Activated CD4-positive, alpha-beta T cell treated with anti-CD3 and anti-CD28 coated beads, Interleukin-2, amount 50 U/mL, for 48 hours (primary cell): ENCODE results near the gene MAP3K15.
"Not testable (repeated sequence)": the region's sequence is repeated elsewhere in the genome, so short reads cannot be mapped to it uniquely, and the experiment has no call there.

Source experiments
- DNase-seq, 2 experiments: peaks; one replicate each; pipeline ENCODE4 v3.0.0-alpha.2; 2020

MAP3K15 gene

DNA sequence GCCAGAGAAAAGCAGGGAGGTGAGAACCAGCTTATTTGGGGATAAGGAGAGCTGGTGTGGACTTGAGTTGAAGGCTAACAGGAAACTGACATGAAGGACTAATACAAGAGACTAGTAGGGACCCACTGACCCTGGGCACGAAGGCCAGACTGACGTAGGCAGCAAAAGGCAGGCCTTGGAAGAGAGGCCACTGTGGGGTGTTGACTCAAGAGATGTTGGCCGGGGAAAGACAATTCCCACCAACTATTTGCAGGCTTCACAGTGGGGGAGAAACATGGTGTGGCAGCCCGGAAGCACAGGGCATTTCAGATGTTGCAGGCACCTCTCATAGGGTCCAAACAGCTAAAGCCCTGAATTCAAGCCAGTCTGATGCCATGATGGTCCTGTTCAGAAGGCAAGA lies 24.4 kb upstream of the MAP3K15 start:
- no peak for DNase-seq

DNA sequence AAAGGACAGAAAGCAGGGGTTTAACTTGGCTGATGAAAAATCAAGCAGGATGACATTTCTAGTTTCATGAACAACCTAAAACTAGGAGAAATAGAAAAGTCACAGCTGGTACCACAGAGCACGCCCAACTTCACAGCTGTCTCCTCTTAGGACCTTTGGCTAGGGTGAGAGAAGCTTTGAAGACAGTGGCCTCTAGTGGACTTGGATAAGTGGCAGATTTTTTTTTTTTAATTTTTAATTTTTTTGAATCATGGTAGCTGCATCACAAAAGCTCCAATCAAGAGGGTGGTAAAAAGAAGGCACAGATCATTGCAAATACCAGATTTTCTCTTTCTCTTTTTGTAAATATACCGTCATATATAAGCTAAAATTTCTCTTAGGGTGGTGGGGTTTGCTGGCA lies 20.2 kb upstream of the MAP3K15 start:
- no peak for DNase-seq

- no peak for DNase-seq
Observed at GRCh38 chrX:19532709-19533108, 17.4 kb upstream of the MAP3K15 start.

DNA sequence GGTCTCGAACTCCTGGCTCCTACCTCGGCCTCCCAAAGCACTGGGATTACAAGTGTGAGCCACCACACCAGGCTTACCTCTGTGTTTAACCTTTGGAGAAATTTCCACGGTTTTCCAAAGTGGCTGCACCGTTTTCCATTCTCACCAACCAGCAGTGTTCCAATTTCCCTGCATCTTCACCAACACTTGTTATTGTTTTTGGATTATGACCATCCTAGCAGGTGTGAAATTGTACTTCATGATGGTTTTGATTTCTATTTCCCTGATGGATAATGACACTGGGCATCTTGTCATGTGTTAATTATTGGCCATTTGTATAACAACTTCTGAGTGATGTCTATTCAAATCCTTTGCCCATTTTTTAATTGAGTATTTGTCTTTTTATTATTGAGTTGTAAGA lies 2.7 kb upstream of the MAP3K15 start:
- no peak for DNase-seq

- no peak for DNase-seq
Observed at GRCh38 chrX:19515615-19516105, 352 bp upstream of the MAP3K15 start.

DNA sequence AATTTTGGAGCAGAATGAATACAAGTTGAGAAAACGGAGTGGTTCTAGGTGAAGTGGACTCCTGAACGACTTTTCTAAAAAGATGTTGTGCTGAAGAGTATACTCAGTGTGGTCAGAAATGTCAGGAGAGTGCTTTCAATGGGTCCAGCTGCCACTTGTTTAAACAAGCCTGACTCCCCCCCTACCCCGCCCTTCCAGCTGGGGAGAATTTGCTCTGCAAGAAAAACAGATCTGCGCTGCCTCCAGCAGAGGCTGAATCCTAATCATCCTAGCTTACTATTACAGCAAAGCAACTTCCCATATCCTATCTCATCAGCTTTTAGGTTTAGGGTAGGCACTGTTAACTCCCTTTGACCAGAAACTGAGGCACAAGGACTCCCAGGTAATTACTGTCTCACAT lies 1.9 kb downstream of the MAP3K15 start:
- no peak for DNase-seq

- no peak for DNase-seq
Observed at GRCh38 chrX:19512961-19513360, 2.3 kb downstream of the MAP3K15 start.

DNA sequence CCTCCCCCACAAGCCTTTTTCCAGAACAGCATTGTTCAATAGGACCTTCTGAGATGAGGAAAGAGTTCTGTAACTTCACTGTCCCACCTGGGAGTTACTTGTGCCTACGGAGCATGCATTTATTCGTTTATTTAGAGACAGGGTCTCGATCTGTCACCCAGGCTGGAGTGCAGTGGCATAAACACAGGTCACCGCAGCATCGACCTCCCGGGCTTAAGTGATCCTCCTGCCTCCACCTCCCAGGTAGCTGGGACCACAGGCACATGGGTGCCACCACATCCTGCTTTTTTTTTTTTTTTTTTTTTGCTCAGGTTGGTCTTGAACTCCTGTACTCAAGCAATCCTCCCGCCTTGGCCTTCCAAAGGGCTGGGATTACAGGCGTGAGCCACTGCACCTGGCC lies 2.9 kb downstream of the MAP3K15 start:
- no peak for DNase-seq

- not testable (repeated sequence) for DNase-seq
Observed at GRCh38 chrX:19511796-19512195, 3.5 kb downstream of the MAP3K15 start.

DNA sequence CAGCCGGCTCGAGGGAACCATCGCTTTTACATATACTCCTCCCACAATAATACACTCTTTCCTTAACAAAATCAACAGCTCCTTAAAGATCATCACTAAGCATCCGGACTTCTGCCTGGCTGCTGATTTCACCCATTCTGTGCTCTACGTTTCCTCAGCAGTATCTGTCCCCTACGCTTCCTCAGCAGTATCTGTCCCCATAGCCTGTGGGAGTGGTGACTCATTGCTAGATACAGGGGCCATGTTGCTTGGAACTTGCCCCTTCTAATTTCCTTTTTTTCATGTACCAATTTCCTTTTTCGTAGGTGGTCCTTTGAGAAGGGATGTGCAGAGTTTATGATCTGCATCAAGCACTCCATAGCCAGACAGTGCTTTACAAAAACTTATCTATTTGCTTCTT lies 18.6 kb downstream of the MAP3K15 start:
- no peak for DNase-seq

- no peak for DNase-seq
Observed at GRCh38 chrX:19487520-19488200, 27.6 kb downstream of the MAP3K15 start.

DNA sequence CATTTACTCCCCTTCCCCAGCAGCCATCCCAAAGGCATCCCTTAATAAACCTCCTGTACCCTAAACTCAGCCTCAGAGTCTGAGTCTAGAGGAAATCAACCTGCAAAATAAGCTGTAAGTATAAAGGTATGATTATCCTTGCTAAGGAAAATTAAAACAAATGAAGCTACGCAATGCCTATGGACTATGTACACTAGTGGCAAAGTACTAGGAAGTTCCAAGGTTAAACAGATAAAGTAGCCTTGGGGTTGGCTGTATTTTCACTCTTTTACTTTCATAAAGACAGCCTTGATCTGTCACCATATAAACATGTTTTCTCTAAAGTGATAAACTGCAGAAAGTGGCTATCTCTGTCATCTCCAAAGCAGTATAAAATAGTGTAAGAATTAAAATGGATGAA lies 35.9 kb downstream of the MAP3K15 start:
- DNase-seq, result no peak

GRCh38 chrX:19468383-19468782 lies 46.9 kb downstream of the MAP3K15 start:
- DNase-seq, result not testable (repeated sequence)

GRCh38 chrX:19462879-19463278 lies 52.4 kb downstream of the MAP3K15 start:
- no peak for DNase-seq

DNA sequence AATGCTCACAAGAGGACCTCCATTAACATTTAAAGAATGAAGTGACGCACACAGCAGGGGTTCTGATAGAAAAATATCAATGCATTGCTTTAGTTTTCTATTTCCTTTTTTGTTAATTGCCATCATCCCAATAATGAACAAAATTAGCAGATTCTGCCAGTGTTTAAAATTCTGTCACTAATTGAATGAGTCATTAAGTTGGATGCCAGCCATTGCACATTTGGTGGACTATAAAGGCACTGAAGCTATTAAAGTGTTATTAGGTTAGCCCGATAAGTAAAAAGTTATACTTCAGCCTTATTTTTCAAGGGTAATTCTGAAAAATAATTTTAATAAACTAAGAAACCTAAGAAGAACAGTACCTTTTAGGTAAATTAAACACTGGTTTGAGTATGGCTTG lies 53.1 kb downstream of the MAP3K15 start:
- DNase-seq, result no peak

DNA sequence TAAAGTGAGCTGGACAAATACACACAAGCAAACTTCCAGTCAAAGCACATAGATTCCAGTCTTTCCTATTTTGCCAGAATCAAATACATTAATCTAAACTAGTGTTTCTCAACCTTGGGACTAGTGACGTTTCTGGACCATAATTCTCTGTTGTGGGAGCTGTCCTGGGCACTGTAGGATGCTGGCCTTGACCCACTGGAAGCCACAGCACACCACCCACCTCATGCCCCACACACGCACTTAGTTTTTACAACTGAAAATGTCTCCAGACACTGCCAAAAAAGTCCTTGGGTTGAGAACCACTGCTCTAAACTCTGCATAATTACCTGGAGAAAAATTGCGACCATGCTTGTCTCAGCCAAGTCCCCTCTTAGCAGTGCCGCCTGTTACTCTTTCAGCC lies 57.6 kb downstream of the MAP3K15 start:
- no peak for DNase-seq

- DNase-seq, result no peak
Observed at GRCh38 chrX:19448077-19448476, 67.2 kb downstream of the MAP3K15 start.

GRCh38 chrX:19446397-19446796 lies 68.9 kb downstream of the MAP3K15 start:
- DNase-seq, result no peak

GRCh38 chrX:19445772-19446171 lies 69.5 kb downstream of the MAP3K15 start:
- DNase-seq, result not testable (repeated sequence)

DNA sequence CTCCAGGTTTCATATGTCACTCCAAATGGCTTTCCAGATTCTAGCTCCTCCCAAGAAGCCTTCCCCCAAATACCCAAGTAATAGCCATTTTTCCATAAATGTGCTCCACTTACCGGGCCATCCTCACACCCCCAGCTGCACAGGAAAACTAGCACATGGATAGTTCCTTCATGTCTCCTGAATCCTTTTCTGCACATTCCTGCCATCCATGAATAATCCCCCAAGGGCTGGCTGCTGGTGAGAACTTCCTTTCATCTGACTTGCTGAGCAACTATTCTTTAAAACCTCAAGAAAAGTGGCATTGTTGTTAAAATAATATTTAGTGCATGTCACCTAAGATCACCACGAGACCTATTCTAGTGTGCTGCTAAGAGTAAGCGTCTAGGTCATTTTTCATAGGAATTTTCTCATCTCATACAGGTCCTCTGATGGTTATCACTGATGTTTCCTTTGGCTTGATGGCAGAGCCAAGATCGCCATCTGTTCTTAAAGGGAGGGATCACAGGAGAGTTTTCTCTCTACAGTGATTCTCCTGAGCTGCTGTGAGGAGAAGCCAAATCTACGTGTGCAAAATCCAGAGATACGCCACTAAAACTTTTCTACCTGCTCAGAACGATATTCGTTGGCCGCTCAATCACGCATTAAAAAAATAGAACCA lies 71.3 kb downstream of the MAP3K15 start:
- DNase-seq, result no peak

- no peak for DNase-seq
Observed at GRCh38 chrX:19440713-19441112, 74.6 kb downstream of the MAP3K15 start.

DNA sequence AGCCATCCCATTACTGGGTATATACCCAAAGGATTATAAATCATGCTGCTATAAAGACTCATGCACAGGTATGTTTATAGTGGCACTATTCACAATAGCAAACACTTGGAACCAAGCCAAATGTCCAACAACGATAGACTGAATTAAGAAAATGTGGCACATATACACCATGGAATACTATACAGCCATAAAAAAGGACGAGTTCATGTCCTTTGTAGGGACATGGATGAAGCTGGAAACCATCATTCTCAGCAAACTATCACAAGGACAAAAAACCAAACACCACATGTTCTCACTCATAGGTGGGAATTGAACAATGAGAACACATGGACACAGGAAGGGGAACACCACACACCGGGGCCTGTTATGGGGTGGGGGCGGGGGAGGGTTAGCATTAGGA lies 92.6 kb downstream of the MAP3K15 start:
- DNase-seq, result not testable (repeated sequence)

DNA sequence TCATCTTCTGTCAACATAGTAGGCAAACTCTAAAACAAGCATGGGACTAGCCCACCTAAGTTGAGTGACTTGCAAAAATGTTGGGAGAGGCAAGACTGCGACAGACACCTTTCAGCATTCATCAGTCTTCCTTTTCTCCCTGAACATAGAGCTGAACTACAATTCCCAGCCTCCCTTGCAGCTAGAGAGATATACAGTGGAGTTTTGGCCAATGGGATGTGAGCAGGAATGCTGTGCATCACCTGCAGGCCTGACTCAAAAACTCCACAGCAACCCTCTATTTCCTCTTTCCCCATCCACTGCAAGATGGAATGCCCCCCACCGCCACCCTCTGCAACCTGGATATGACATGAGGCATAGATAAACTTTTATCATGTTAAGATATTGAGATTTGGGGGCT lies 105.0 kb downstream of the MAP3K15 start:
- DNase-seq, result no peak

GRCh38 chrX:19403696-19404095 lies 111.6 kb downstream of the MAP3K15 start:
- no peak for DNase-seq

- no peak for DNase-seq
Observed at GRCh38 chrX:19392703-19393102, 122.6 kb downstream of the MAP3K15 start.
